Measurements from ENCODE around the gene UBE2L3. TPM values are rescaled to one million over a fixed set of nuclear protein-coding genes. Genes with fewer than 3 reads are reported as not detected.
"Not testable (repeated sequence)": the region's sequence is repeated elsewhere in the genome, so short reads cannot be mapped to it uniquely, and the experiment has no call there.

UBE2L3 gene
- total RNA-seq, 2 experiments from 2014 or later = 18.7 TPM

GRCh38 chr22:21568347-21569075 lies 997 bp downstream of the UBE2L3 start:
- H3K27ac Mint-ChIP-seq = peak overlapping the region; percentile 93

GRCh38 chr22:21569076-21569427 lies 1.5 kb downstream of the UBE2L3 start:
- not testable (repeated sequence) for H3K27me3 ChIP-seq (ENCODE audit: control insufficient read depth in 1 of 2, insufficient read depth in 2 of 2, low read length in 2 of 2); H3K9me3 Mint-ChIP-seq; ATAC-seq (ENCODE audit: poor library complexity); DNase-seq; H3K27me3 Mint-ChIP-seq; H3K9me3 ChIP-seq (ENCODE audit: control insufficient read depth in 1 of 2, insufficient read depth in 1 of 2, low read length in 2 of 2); H3K27ac ChIP-seq (ENCODE audit: low read depth in 1 of 2, low read length in 2 of 2)
- peak overlapping the region; percentile 93 for H3K27ac Mint-ChIP-seq
- peaks cover 20% of the 10 kb centered on the region for H3K36me3 ChIP-seq (ENCODE audit: insufficient read depth, low read length)
- H3K4me3 Mint-ChIP-seq = peak overlapping the region; percentile 91
- H3K4me3 ChIP-seq (ENCODE audit: low read length) = peak overlapping the region; percentile 73
- peaks cover 56% of the 10 kb centered on the region for H3K4me1 Mint-ChIP-seq (ENCODE audit: low read depth)
- peaks cover 22% of the 10 kb centered on the region for H3K36me3 Mint-ChIP-seq (ENCODE audit: low read depth)
- intact Hi-C loops (cut with DNase I, micrococcal nuclease) = loop anchor here in 1 of 2 experiments (5.0 kb wide), 1 partner anchor 73 kb away; the partner anchor contains the start of gene SDF2L1
- peaks cover 60% of the 10 kb centered on the region for H3K4me1 ChIP-seq (ENCODE audit: insufficient read depth, low read length)
- POLR2A ChIA-PET = interaction anchor here (1.9 to 2.2 kb wide), 3 partner anchors 44 to 73 kb away, joined by 4 to 15 read pairs (median 7); partner anchors contain the start of genes SDF2L1 and YDJC
- CTCF ChIA-PET = interaction anchor here (1.4 kb wide), 1 partner anchor 60 kb away, joined by 5 read pairs; the partner anchor contains the start of gene YDJC

More at GRCh38 chr22:21568347-21569075, 997 bp downstream of the UBE2L3 start:
- TF ChIP-seq CTCF (IDR thresholded peaks at IDR 0.05) = no peak
- peaks cover 55% of the 10 kb centered on the region for H3K4me1 ChIP-seq (ENCODE audit: insufficient read depth, low read length)
- intact Hi-C loops (cut with DNase I, micrococcal nuclease) = loop anchor here in 1 of 2 experiments (5.0 kb wide), 1 partner anchor 74 kb away; the partner anchor contains the start of gene SDF2L1
- no peaks in the 10 kb centered on the region for H3K9me3 ChIP-seq (ENCODE audit: control insufficient read depth in 1 of 2, insufficient read depth in 1 of 2, low read length in 2 of 2)
- H3K4me1 Mint-ChIP-seq (ENCODE audit: low read depth) = peaks cover 51% of the 10 kb centered on the region
- ChIA-PET CTCF (interaction anchor here (1.4 kb wide), 1 partner anchor 61 kb away, joined by 5 read pairs; the partner anchor contains the start of gene YDJC), POLR2A (interaction anchor here (0.6 to 2.2 kb wide), 4 partner anchors 44 to 73 kb away, joined by 3 to 15 read pairs (median 6); partner anchors contain the start of genes SDF2L1 and YDJC)
- peaks cover 17% of the 10 kb centered on the region for H3K36me3 ChIP-seq (ENCODE audit: insufficient read depth, low read length)
- no peaks in the 10 kb centered on the region for H3K27me3 ChIP-seq (ENCODE audit: control insufficient read depth in 1 of 2, insufficient read depth in 2 of 2, low read length in 2 of 2)
- peak overlapping the region; percentile 90 for H3K4me3 Mint-ChIP-seq
- H3K36me3 Mint-ChIP-seq (ENCODE audit: low read depth) = peaks cover 22% of the 10 kb centered on the region
- DNase-seq = peak in 8 of 14 experiments; percentile 2 to 38 (median 24)
- no peaks in the 10 kb centered on the region for H3K27me3 Mint-ChIP-seq
- H3K9me3 Mint-ChIP-seq = no peaks in the 10 kb centered on the region
- H3K27ac ChIP-seq (ENCODE audit: low read depth in 1 of 2, low read length in 2 of 2) = peak overlapping the region; percentile 53 to 59
- ATAC-seq (ENCODE audit: poor library complexity) = peak; percentile 35
- peak overlapping the region; percentile 73 for H3K4me3 ChIP-seq (ENCODE audit: low read length)

- Histone ChIP-seq H3K27me3 (ENCODE audit: control insufficient read depth in 1 of 2, insufficient read depth in 2 of 2, low read length in 2 of 2) (no peaks in the 10 kb centered on the region), H3K4me3 (ENCODE audit: low read length) (no peak overlapping the region), H3K9me3 (ENCODE audit: control insufficient read depth in 1 of 2, insufficient read depth in 1 of 2, low read length in 2 of 2) (no peaks in the 10 kb centered on the region), H3K27ac (ENCODE audit: low read depth in 1 of 2, low read length in 2 of 2) (peak overlapping the region in 1 of 2 donors; percentile 1), H3K36me3 (ENCODE audit: insufficient read depth, low read length) (peaks cover 20% of the 10 kb centered on the region), H3K4me1 (ENCODE audit: insufficient read depth, low read length) (peaks cover 66% of the 10 kb centered on the region)
- peaks cover 22% of the 10 kb centered on the region for H3K36me3 Mint-ChIP-seq (ENCODE audit: low read depth)
- H3K4me1 Mint-ChIP-seq (ENCODE audit: low read depth) = peaks cover 62% of the 10 kb centered on the region
- peak overlapping the region; percentile 93 for H3K27ac Mint-ChIP-seq
- DNase-seq (peak in 1 of 14 experiments; percentile 27), ATAC-seq (ENCODE audit: poor library complexity) (no peak)
- no peaks in the 10 kb centered on the region for H3K27me3 Mint-ChIP-seq
- ChIA-PET CTCF (no interaction called here), POLR2A (interaction anchor here (1.9 to 2.2 kb wide), 3 partner anchors 43 to 72 kb away, joined by 4 to 15 read pairs (median 7); partner anchors contain the start of genes SDF2L1 and YDJC)
- peak overlapping the region; percentile 91 for H3K4me3 Mint-ChIP-seq
- intact Hi-C loops (cut with DNase I, micrococcal nuclease) = loop anchor here in 1 of 2 experiments (5.0 kb wide), 2 partner anchors 48 to 73 kb away; partner anchors contain the start of gene SDF2L1
- no peak for TF ChIP-seq CTCF (IDR thresholded peaks at IDR 0.05)
- no peaks in the 10 kb centered on the region for H3K9me3 Mint-ChIP-seq
These were observed 2.1 kb downstream of the UBE2L3 start for GRCh38 chr22:21569459-21570170.

Data from CD4-positive, alpha-beta T cell (primary cell).